Measurements from ENCODE around the gene ACTL6B. TPM values are rescaled to one million over a fixed set of nuclear protein-coding genes. Genes with fewer than 3 reads are reported as not detected.
A peak's percentile ranks its signal among the peaks of the same experiment; 100 is the strongest.

ACTL6B gene
- total and polyA plus RNA-seq, 7 experiments from 2014 or later, result not detected

GRCh38 chr7:100694098-100694745, 38.0 kb upstream of the ACTL6B start, which contains the start of gene GIGYF1:
Gene GIGYF1 (minus strand): TSS chr7:100694250. CDS start chr7:100688238, 6,012 bp downstream.
- peak within 1 kb of the TSS; percentile 73 for H3K27ac ChIP-seq (ENCODE audit: low read depth, low read length)
- Mint-ChIP-seq H3K4me3 (peak within 1 kb of the TSS; percentile 92 to 100 (median 94)), H3K27ac (peak within 1 kb of the TSS; percentile 92 to 96 (median 95)), H3K36me3 (peaks cover 0 to 8% (median 0%) of the 10 kb centered on the region in 5 donors), H3K9me3 (peaks cover 0 to 2% (median 0%) of the 10 kb centered on the region in 11 donors), H3K4me1 (peaks cover 22 to 44% (median 33%) of the 10 kb centered on the region in 7 donors), H3K27me3 (peaks cover 0 to 27% (median 0%) of the 10 kb centered on the region in 5 donors)
- ChIA-PET CTCF (interaction anchor here (1.0 to 4.0 kb wide), 2 partner anchors 11 to 108 kb away, joined by 3 to 27 read pairs; partner anchors contain the start of genes FBXO24 and POP7), POLR2A (interaction anchor here (1.0 to 4.7 kb wide), 8 partner anchors 11 to 230 kb away, joined by 3 to 20 read pairs (median 10); partner anchors contain the start of genes FBXO24, LRCH4, MOSPD3 and POP7)
- no peaks in the 10 kb centered on the region for H3K27me3 ChIP-seq (ENCODE audit: control insufficient read depth in 2 of 2, insufficient read depth in 2 of 2, low read length in 2 of 2)
- DNase-seq (peak; percentile 61 to 76 (median 65)), ATAC-seq (peak; percentile 83)
- intact Hi-C loops (cut with micrococcal nuclease), result loop anchor here (1.0 to 5.0 kb wide), 7 partner anchors 11 to 267 kb away; partner anchors contain the start of genes FBXO24 (in 1 of the 2), GNB2 (in 1 of the 2), LRCH4 (in 1 of the 2) and MEPCE (in 1 of the 2)
- H3K36me3 ChIP-seq (ENCODE audit: control insufficient read depth in 2 of 3, insufficient read depth in 3 of 3, low read length in 3 of 3), result peaks cover 0 to 5% (median 0%) of the 10 kb centered on the region in 3 experiments
- no peaks in the 10 kb centered on the region for H3K9me3 ChIP-seq (ENCODE audit: control insufficient read depth in 2 of 3, low read length in 3 of 3)
- peaks cover 23 to 27% of the 10 kb centered on the region in 2 donors for H3K4me1 ChIP-seq (ENCODE audit: control insufficient read depth in 2 of 2, insufficient read depth in 2 of 2, low read length in 2 of 2)
- peak within 1 kb of the TSS; percentile 67 for H3K4me3 ChIP-seq (ENCODE audit: low read length)

GRCh38 chr7:100693312-100694097, 37.3 kb upstream of the ACTL6B start:
- peaks cover 0 to 9% (median 0%) of the 10 kb centered on the region in 5 donors for H3K36me3 Mint-ChIP-seq
- intact Hi-C loops (cut with micrococcal nuclease), result loop anchor here (1.0 to 5.0 kb wide), 7 partner anchors 12 to 266 kb away; partner anchors contain the start of genes FBXO24 (in 1 of the 2), GNB2 (in 1 of the 2), LRCH4 (in 1 of the 2) and MEPCE (in 1 of the 2)
- H3K36me3 ChIP-seq (ENCODE audit: control insufficient read depth in 2 of 3, insufficient read depth in 3 of 3, low read length in 3 of 3), result peaks cover 0 to 12% (median 0%) of the 10 kb centered on the region in 3 experiments
- H3K27me3 Mint-ChIP-seq, result peaks cover 0 to 23% (median 0%) of the 10 kb centered on the region in 5 donors
- H3K4me3 Mint-ChIP-seq, result peak overlapping the region; percentile 92 to 100 (median 94)
- peak overlapping the region; percentile 67 for H3K4me3 ChIP-seq (ENCODE audit: low read length)
- DNase-seq (no peak), ATAC-seq (peak; percentile 49)
- CTCF ChIA-PET, result interaction anchor here (1.0 to 4.7 kb wide), 11 partner anchors 7 to 134 kb away, joined by 3 to 33 read pairs (median 4); partner anchors contain the start of genes FBXO24 and POP7
- POLR2A ChIA-PET, result interaction anchor here (1.0 to 4.7 kb wide), 12 partner anchors 12 to 229 kb away, joined by 3 to 37 read pairs (median 8); partner anchors contain the start of genes FBXO24, GNB2, LRCH4 and MOSPD3
- peaks cover 29 to 52% (median 40%) of the 10 kb centered on the region in 7 donors for H3K4me1 Mint-ChIP-seq
- peak overlapping the region; percentile 92 to 96 (median 95) for H3K27ac Mint-ChIP-seq
- peaks cover 23 to 27% of the 10 kb centered on the region in 2 donors for H3K4me1 ChIP-seq (ENCODE audit: control insufficient read depth in 2 of 2, insufficient read depth in 2 of 2, low read length in 2 of 2)
- H3K9me3 Mint-ChIP-seq, result peaks cover 0 to 3% (median 0%) of the 10 kb centered on the region in 11 donors
- no peaks in the 10 kb centered on the region for H3K27me3 ChIP-seq (ENCODE audit: control insufficient read depth in 2 of 2, insufficient read depth in 2 of 2, low read length in 2 of 2)
- peak overlapping the region; percentile 73 for H3K27ac ChIP-seq (ENCODE audit: low read depth, low read length)
- H3K9me3 ChIP-seq (ENCODE audit: control insufficient read depth in 2 of 3, low read length in 3 of 3), result no peaks in the 10 kb centered on the region

GRCh38 chr7:100692578-100692961, 36.3 kb upstream of the ACTL6B start:
- ChIA-PET POLR2A (interaction anchor here (0.6 to 4.7 kb wide), 14 partner anchors 11 to 143 kb away, joined by 3 to 37 read pairs (median 8); partner anchors contain the start of genes FBXO24, GNB2, LRCH4 and MOSPD3), CTCF (interaction anchor here (1.0 to 4.7 kb wide), 16 partner anchors 8 to 151 kb away, joined by 3 to 33 read pairs (median 4); partner anchors contain the start of genes FBXO24, MOSPD3 and POP7)
- no peaks in the 10 kb centered on the region for H3K9me3 ChIP-seq (ENCODE audit: control insufficient read depth in 2 of 3, low read length in 3 of 3)
- Mint-ChIP-seq H3K27ac (peak overlapping the region; percentile 92 to 96 (median 95)), H3K36me3 (peaks cover 0 to 9% (median 0%) of the 10 kb centered on the region in 5 donors), H3K4me3 (peak overlapping the region; percentile 92 to 100 (median 94)), H3K9me3 (peaks cover 0 to 3% (median 0%) of the 10 kb centered on the region in 11 donors), H3K4me1 (peaks cover 29 to 54% (median 41%) of the 10 kb centered on the region in 7 donors), H3K27me3 (peaks cover 0 to 21% (median 0%) of the 10 kb centered on the region in 5 donors)
- DNase-seq, result no peak
- H3K4me1 ChIP-seq (ENCODE audit: control insufficient read depth in 2 of 2, insufficient read depth in 2 of 2, low read length in 2 of 2), result peaks cover 23 to 27% of the 10 kb centered on the region in 2 donors
- ATAC-seq, result no peak
- H3K4me3 ChIP-seq (ENCODE audit: low read length), result peak overlapping the region; percentile 67
- intact Hi-C loops (cut with micrococcal nuclease), result loop anchor here (5.0 kb wide), 3 partner anchors 160 to 265 kb away; partner anchors contain the start of genes MEPCE (in 1 of the 2), SLC12A9 (in 1 of the 2), TSC22D4 (in 1 of the 2) and ZCWPW1 (in 1 of the 2)
- peaks cover 0 to 22% (median 4%) of the 10 kb centered on the region in 3 experiments for H3K36me3 ChIP-seq (ENCODE audit: control insufficient read depth in 2 of 3, insufficient read depth in 3 of 3, low read length in 3 of 3)
- no peaks in the 10 kb centered on the region for H3K27me3 ChIP-seq (ENCODE audit: control insufficient read depth in 2 of 2, insufficient read depth in 2 of 2, low read length in 2 of 2)
- H3K27ac ChIP-seq (ENCODE audit: low read depth, low read length), result peak overlapping the region; percentile 73

GRCh38 chr7:100691676-100692577, 35.7 kb upstream of the ACTL6B start:
- H3K9me3 Mint-ChIP-seq, result peaks cover 0 to 3% (median 0%) of the 10 kb centered on the region in 11 donors
- ChIA-PET POLR2A (interaction anchor here (0.6 to 4.7 kb wide), 18 partner anchors 11 to 213 kb away, joined by 3 to 37 read pairs (median 6); partner anchors contain the start of genes FBXO24, MOSPD3, POP7 and TSC22D4), CTCF (interaction anchor here (0.5 to 4.7 kb wide), 26 partner anchors 9 to 218 kb away, joined by 3 to 33 read pairs (median 4); partner anchors contain the start of genes FBXO24, MOSPD3 and POP7)
- peaks cover 0 to 28% (median 5%) of the 10 kb centered on the region in 3 experiments for H3K36me3 ChIP-seq (ENCODE audit: control insufficient read depth in 2 of 3, insufficient read depth in 3 of 3, low read length in 3 of 3)
- H3K27ac Mint-ChIP-seq, result peak overlapping the region; percentile 62 to 96 (median 95)
- peak overlapping the region; percentile 92 to 100 (median 94) for H3K4me3 Mint-ChIP-seq
- peak; percentile 79 for ATAC-seq
- peak; percentile 64 to 85 (median 78) for DNase-seq
- H3K27ac ChIP-seq (ENCODE audit: low read depth, low read length), result peak overlapping the region; percentile 73
- H3K36me3 Mint-ChIP-seq, result peaks cover 0 to 10% (median 0%) of the 10 kb centered on the region in 5 donors
- no peaks in the 10 kb centered on the region for H3K27me3 ChIP-seq (ENCODE audit: control insufficient read depth in 2 of 2, insufficient read depth in 2 of 2, low read length in 2 of 2)
- H3K27me3 Mint-ChIP-seq, result peaks cover 0 to 16% (median 0%) of the 10 kb centered on the region in 5 donors
- peaks cover 29 to 54% (median 41%) of the 10 kb centered on the region in 7 donors for H3K4me1 Mint-ChIP-seq
- peak overlapping the region; percentile 67 for H3K4me3 ChIP-seq (ENCODE audit: low read length)
- intact Hi-C loops (cut with micrococcal nuclease), result loop anchor here (1.0 to 5.0 kb wide), 12 partner anchors 17 to 265 kb away; partner anchors contain the start of genes FBXO24 (in 1 of the 2), GNB2 (in 1 of the 2), LRCH4 (in 1 of the 2) and MEPCE (in 1 of the 2)
- peaks cover 23 to 27% of the 10 kb centered on the region in 2 donors for H3K4me1 ChIP-seq (ENCODE audit: control insufficient read depth in 2 of 2, insufficient read depth in 2 of 2, low read length in 2 of 2)
- no peaks in the 10 kb centered on the region for H3K9me3 ChIP-seq (ENCODE audit: control insufficient read depth in 2 of 3, low read length in 3 of 3)
